ENCODE results near the gene POC1A.
"Not testable (repeated sequence)": the region's sequence is repeated elsewhere in the genome, so short reads cannot be mapped to it uniquely, and the experiment has no call there.

POC1A gene

DNA sequence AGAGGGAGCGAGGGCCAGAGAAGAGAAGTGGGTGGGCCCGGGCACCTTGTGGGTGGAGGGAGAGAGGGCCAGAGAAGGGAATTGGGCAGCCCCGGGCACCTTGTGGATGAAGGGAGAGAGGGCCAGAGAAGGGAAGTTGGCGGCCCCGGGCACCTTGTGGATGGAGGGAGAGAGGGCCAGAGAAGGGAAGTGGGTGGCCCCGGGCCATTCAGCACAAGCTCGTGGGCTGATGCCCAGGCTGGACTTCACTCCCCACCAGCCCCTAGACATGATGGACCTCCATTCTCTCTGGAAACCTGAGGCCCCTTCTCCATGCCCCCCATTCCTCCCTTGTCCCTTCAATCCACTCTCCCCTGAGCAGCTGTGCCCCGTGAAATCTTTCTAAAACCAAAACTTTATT lies 113.6 kb downstream of the POC1A start:
- DNase-seq: no peak

DNA sequence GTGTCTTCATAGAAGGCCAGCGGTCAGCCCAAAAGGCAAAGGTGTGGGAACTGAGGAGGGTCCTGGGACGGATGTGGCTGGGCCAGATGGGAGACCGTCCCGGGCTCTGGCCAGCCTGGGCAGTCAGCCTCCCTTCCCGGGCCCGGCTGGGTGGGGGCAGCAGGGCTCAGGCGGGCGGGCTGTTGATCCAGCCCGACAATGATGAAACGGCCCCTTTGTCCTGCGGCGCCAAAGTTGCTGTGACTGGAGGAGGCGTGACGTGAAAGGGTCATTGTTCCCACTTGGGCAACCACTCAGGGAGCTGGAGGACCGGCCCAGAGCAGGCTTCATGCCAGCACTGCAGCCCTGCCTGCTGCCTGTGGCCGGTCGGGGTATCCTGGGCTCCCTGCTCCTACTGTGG lies 114.4 kb downstream of the POC1A start:
- DNase-seq: peak in 1 of 2 experiments; percentile 26

GRCh38 chr3:52039426-52039825 lies 114.8 kb downstream of the POC1A start:
- DNase-seq: no peak

DNA sequence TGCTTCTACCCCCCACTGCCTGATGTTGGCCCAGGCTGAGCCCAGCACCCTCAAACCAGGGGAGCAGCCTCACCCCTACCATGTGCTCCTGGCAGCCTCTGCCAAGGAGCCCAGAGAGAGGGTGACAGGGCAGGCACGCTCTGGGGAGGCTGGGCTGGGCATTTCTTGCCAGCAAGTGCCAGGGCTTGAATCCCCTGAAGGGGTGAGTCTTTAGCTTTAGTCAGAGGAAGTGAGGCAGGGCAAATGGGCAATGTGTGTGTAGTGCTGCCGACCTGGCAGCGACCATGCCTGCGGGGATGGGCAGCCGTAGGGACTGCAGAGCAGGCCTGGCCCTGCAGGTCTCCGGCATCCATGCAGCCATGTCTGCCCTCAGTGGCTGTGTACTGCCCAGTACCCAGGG lies 116.0 kb downstream of the POC1A start:
- DNase-seq: no peak

DNA sequence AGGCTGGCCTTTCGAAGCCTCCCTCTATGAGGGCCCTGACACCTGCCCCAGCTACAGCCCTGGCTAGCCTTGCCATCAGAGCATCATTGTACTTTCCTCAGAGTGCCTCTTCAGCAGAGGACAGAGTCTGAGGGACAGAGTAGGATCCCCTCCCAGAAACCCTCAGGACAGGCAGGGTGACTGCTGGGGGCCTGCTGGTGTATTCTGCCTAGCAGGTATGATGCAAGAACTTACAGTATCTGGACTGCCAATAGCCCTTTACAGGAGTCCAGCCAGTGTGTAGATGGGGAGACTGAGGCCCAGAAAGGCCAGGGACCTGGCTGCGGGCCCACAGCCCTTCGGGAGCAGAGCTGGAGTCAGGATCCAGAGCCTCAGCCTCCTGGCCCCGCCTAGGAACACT lies 116.9 kb downstream of the POC1A start:
- DNase-seq: no peak

- no peak for DNase-seq
Measured at GRCh38 chr3:52036829-52037228, 117.4 kb downstream of the POC1A start.

GRCh38 chr3:52036222-52036694 lies 118.0 kb downstream of the POC1A start:
- DNase-seq: peak in 1 of 2 experiments; percentile 19

- no peak for DNase-seq
Measured at GRCh38 chr3:52034651-52035050, 119.6 kb downstream of the POC1A start.

- no peak for DNase-seq
Measured at GRCh38 chr3:52034212-52034611, 120.0 kb downstream of the POC1A start.

- not testable (repeated sequence) for DNase-seq
Measured at GRCh38 chr3:52033748-52034147, 120.5 kb downstream of the POC1A start.

- DNase-seq: peak in 1 of 2 experiments; percentile 44
Measured at GRCh38 chr3:52032702-52033408, 121.4 kb downstream of the POC1A start.

DNA sequence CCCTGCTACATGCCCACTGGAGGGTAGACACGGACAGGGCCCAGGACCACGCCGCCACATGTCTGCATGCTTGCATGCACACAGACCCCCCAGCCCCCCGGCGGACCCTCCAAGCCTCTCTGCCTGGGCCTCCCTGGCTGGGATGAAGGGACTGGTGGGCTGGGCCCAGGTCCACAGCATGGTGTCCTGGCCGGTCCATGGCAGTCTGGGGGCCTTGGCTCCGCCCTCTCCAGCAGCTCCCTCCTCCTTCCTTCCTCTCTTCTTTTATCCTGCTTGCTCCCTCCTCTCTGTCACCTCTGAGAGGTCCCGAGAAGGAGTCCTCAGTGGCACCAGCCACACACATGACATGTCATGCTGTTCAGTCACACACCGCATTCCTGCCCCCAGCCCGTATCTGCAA lies 122.3 kb downstream of the POC1A start:
- no peak for DNase-seq

DNA sequence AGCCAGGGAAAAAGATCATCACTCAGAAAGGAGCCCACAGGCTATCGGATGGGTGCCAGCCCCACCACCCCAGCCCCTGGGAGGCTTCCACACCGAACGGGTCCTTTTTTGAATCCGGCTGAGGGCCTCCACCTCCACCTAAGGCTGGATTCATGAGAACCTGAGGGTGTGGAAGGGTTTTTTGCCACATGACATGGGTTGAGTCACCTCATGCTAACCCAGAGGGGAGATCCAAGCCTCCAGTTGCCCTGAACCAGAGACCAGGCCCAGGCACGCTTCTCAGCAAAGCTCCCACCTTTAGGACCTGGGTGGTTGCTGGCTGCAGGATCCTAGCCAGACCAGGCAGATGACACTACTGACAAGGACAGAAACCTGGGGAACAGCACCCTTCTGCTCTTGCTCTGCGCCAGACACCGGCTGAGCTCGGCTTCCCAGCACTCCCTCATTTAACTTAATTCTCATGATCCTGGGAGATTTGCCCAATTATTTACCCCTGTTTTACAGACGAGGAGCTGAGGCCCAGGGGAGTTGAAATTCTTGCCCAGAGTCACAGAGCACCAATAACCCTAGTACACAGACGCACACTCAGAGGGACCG lies 123.4 kb downstream of the POC1A start:
- DNase-seq: no peak

GRCh38 chr3:52029535-52029934 lies 124.7 kb downstream of the POC1A start:
- DNase-seq: no peak

GRCh38 chr3:52029053-52029452 lies 125.2 kb downstream of the POC1A start:
- no peak for DNase-seq

GRCh38 chr3:52028572-52028971 lies 125.7 kb downstream of the POC1A start:
- peak in 1 of 2 experiments; percentile 76 for DNase-seq

- DNase-seq: peak in 1 of 2 experiments; percentile 56
Measured at GRCh38 chr3:52026041-52026440, 128.2 kb downstream of the POC1A start.

- DNase-seq: peak in 1 of 2 experiments; percentile 20
Measured at GRCh38 chr3:52025453-52025852, 128.8 kb downstream of the POC1A start.
